Measurements from ENCODE around the gene GSPT1. TPM values are rescaled to one million over a fixed set of nuclear protein-coding genes. Genes with fewer than 3 reads are reported as not detected.

The GSPT1 gene
- polyA plus RNA-seq, 1 of the 3 experiments (the other 2 are of a cell fraction) = 41.5 TPM

GRCh38 chr16:11875721-11876120, 40.0 kb downstream of the GSPT1 start:
- no peak overlapping the region for H2AFZ ChIP-seq (ENCODE audit: low read depth)
- H3K9me3 ChIP-seq = no peaks in the 10 kb centered on the region
- H3K27me3 ChIP-seq (ENCODE audit: insufficient read depth) = no peaks in the 10 kb centered on the region
- no peak overlapping the region for H3K27ac ChIP-seq (ENCODE audit: low read depth in 2 of 2, low read length in 1 of 2)
- CTCF ChIA-PET = interaction anchor here (1.5 kb wide), 1 partner anchor 192 kb away, joined by 3 read pairs; no protein-coding TSS in a partner anchor
- no peak overlapping the region for H3K4me3 ChIP-seq (ENCODE audit: low read depth in 2 of 2, low read length in 1 of 2)
- no peak for TF ChIP-seq RFX5 (IDR thresholded peaks at IDR 0.05; ENCODE audit: low read length)
- TF ChIP-seq, protein P1, sequence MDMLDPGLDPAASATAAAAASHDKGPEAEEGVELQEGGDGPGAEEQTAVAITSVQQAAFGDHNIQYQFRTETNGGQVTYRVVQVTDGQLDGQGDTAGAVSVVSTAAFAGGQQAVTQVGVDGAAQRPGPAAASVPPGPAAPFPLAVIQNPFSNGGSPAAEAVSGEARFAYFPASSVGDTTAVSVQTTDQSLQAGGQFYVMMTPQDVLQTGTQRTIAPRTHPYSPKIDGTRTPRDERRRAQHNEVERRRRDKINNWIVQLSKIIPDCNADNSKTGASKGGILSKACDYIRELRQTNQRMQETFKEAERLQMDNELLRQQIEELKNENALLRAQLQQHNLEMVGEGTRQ (IDR thresholded peaks at IDR 0.05; ENCODE audit: borderline replicate concordance, low read depth, low read length) = no peak
- TF ChIP-seq FOXM1 (IDR thresholded peaks at IDR 0.05; ENCODE audit: low read depth) = no peak
- no peak for TF ChIP-seq GATA2 (CRISPR knock-in tag; IDR thresholded peaks at IDR 0.05)
- TF ChIP-seq, protein P2, sequence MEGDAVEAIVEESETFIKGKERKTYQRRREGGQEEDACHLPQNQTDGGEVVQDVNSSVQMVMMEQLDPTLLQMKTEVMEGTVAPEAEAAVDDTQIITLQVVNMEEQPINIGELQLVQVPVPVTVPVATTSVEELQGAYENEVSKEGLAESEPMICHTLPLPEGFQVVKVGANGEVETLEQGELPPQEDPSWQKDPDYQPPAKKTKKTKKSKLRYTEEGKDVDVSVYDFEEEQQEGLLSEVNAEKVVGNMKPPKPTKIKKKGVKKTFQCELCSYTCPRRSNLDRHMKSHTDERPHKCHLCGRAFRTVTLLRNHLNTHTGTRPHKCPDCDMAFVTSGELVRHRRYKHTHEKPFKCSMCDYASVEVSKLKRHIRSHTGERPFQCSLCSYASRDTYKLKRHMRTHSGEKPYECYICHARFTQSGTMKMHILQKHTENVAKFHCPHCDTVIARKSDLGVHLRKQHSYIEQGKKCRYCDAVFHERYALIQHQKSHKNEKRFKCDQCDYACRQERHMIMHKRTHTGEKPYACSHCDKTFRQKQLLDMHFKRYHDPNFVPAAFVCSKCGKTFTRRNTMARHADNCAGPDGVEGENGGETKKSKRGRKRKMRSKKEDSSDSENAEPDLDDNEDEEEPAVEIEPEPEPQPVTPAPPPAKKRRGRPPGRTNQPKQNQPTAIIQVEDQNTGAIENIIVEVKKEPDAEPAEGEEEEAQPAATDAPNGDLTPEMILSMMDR (IDR thresholded peaks at IDR 0.05) = no peak
- TF ChIP-seq, protein P3, sequence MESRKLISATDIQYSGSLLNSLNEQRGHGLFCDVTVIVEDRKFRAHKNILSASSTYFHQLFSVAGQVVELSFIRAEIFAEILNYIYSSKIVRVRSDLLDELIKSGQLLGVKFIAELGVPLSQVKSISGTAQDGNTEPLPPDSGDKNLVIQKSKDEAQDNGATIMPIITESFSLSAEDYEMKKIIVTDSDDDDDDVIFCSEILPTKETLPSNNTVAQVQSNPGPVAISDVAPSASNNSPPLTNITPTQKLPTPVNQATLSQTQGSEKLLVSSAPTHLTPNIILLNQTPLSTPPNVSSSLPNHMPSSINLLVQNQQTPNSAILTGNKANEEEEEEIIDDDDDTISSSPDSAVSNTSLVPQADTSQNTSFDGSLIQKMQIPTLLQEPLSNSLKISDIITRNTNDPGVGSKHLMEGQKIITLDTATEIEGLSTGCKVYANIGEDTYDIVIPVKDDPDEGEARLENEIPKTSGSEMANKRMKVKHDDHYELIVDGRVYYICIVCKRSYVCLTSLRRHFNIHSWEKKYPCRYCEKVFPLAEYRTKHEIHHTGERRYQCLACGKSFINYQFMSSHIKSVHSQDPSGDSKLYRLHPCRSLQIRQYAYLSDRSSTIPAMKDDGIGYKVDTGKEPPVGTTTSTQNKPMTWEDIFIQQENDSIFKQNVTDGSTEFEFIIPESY (IDR thresholded peaks at IDR 0.05; ENCODE audit: borderline replicate concordance, low read depth) = no peak
- no peak for TF ChIP-seq PBX3 (IDR thresholded peaks at IDR 0.05)
- TF ChIP-seq EZH2phosphoT487 (IDR thresholded peaks at IDR 0.05; ENCODE audit: borderline replicate concordance, low read depth) = no peak
- TF ChIP-seq TAF1 (IDR thresholded peaks at IDR 0.05; ENCODE audit: borderline replicate concordance, low read depth, low read length) = no peak
- no peak for TF ChIP-seq SIN3A (IDR thresholded peaks at IDR 0.05; ENCODE audit: borderline replicate concordance, low read depth, low read length)
- no peak overlapping the region for H3K9ac ChIP-seq
- H3K9me2 ChIP-seq = no peaks in the 10 kb centered on the region
- H3K36me3 ChIP-seq (replicated peaks in 1 of 2; ENCODE audit: control insufficient read depth in 1 of 2, insufficient read depth in 2 of 2, low read length in 1 of 2) = peaks cover 67 to 73% of the 10 kb centered on the region in 2 experiments
- H4K20me1 ChIP-seq (ENCODE audit: insufficient read depth) = 0 out of 2 replicates have a peak, but pooled peaks cover 7% of the 10 kb centered on the region
- peaks cover 31% of the 10 kb centered on the region for H3F3A ChIP-seq (replicated peaks; ENCODE audit: insufficient read depth)
- no peak overlapping the region for H3K4me2 ChIP-seq
- H3K79me2 ChIP-seq (ENCODE audit: insufficient read depth) = peaks cover 55% of the 10 kb centered on the region
- WGBS (ENCODE audit: low lambda C conversion rate) = 94% methylated on average over 5 of the region's 5 CpGs
- H3K4me1 ChIP-seq (ENCODE audit: control insufficient read depth in 1 of 2, insufficient read depth in 2 of 2, low read depth in 1 of 2, low read length in 1 of 2) = peaks cover 0 to 13% of the 10 kb centered on the region in 2 experiments; a peak in 2 of 4 replicates
- DNase-seq = no peak
- POLR2A ChIA-PET = no interaction called here
